ENCODE results near the gene TMEM147.

Gene TMEM147

GRCh38 chr19:35542209-35542608, 3.2 kb upstream of the TMEM147 start:
- ChIA-PET CTCF (interaction anchor here (0.6 to 1.1 kb wide), 2 partner anchors 82 to 277 kb away, joined by 3 to 4 read pairs; no protein-coding TSS in a partner anchor), POLR2A (interaction anchor here (1.0 kb wide), 1 partner anchor 16 kb away, joined by 3 read pairs; no protein-coding TSS in a partner anchor)
- peaks cover 47 to 48% of the 10 kb centered on the region in 2 experiments for H3K36me3 ChIP-seq (ENCODE audit: control insufficient read depth in 2 of 2, insufficient read depth in 1 of 2, low read length in 2 of 2)
- no peak overlapping the region for H3K4me3 ChIP-seq (ENCODE audit: low read depth, low read length)
- H3K9me3 ChIP-seq (ENCODE audit: control insufficient read depth, insufficient read depth, low read depth, low read length): no peaks in the 10 kb centered on the region
- no peak for TF ChIP-seq KLF7 (tag by site-specific recombination; IDR thresholded peaks at IDR 0.05; ENCODE audit: borderline replicate concordance)
- no peak for TF ChIP-seq SCRT1 (tag by site-specific recombination; IDR thresholded peaks at IDR 0.05; ENCODE audit: borderline replicate concordance)
- no peak for TF ChIP-seq ZNF112 (tag by site-specific recombination; IDR thresholded peaks at IDR 0.05)
- TF ChIP-seq ZNF639 (tag by site-specific recombination; IDR thresholded peaks at IDR 0.05): no peak
- no peak overlapping the region for H3K27ac ChIP-seq (ENCODE audit: extremely low read depth, low read depth, low read length)
- peaks cover 16% of the 10 kb centered on the region for H3K4me1 ChIP-seq (ENCODE audit: control insufficient read depth, insufficient read depth, low read length)

- Histone ChIP-seq H3K4me3 (ENCODE audit: low read depth, low read length) (no peak overlapping the region), H3K27ac (ENCODE audit: extremely low read depth, low read depth, low read length) (peak overlapping the region; percentile 94)
- POLR2A ChIA-PET: interaction anchor here (1.0 to 2.6 kb wide), 4 partner anchors 8 to 596 kb away, joined by 3 to 14 read pairs (median 5); partner anchors contain the start of gene CAPNS1
Observed at GRCh38 chr19:35543280-35544109, 1.9 kb upstream of the TMEM147 start.

DNA sequence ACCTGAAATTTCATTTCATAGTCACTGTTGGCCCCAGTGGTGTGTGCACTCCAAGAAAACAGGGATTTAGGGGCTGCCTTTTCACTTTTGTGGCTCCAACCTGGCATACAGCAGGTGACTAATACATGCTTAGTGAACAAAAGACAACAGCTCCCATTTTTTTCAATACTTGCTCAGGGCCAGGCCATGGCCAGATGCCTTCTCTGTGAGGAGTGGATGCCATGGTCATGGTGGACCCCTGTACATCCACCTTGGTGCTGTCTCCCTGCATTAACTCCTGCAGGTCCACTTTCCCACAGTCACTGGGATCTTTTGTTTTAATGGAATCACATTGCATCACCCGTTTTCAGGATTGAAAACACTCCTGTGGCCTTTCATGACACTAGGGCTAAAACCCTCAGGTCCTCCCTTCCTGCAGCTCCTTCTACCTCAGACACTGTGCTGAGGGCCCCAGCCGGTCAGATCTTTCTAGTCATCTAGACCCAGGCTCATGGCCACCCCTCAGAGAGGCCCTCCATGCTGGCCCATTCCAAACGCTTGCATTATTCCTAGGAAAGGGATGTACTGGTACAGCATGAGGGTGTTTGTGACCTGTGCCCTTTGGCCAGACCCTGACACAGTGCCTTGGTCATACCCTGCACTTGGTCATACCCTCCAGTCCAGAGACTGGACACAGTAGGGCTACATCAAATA, 1.2 kb upstream of the TMEM147 start:
- Histone ChIP-seq H3K4me3 (ENCODE audit: low read depth, low read length) (peak overlapping the region; percentile 62), H3K9me3 (ENCODE audit: control insufficient read depth, insufficient read depth, low read depth, low read length) (no peaks in the 10 kb centered on the region), H3K27ac (ENCODE audit: extremely low read depth, low read depth, low read length) (peak overlapping the region; percentile 94), H3K36me3 (ENCODE audit: control insufficient read depth in 2 of 2, insufficient read depth in 1 of 2, low read length in 2 of 2) (peaks cover 48 to 64% of the 10 kb centered on the region in 2 experiments), H3K4me1 (ENCODE audit: control insufficient read depth, insufficient read depth, low read length) (peaks cover 16% of the 10 kb centered on the region)
- ChIA-PET CTCF (interaction anchor here (0.6 to 2.5 kb wide), 9 partner anchors 12 to 192 kb away, joined by 3 to 17 read pairs (median 5); no protein-coding TSS in a partner anchor), POLR2A (interaction anchor here (1.0 to 2.6 kb wide), 6 partner anchors 9 to 596 kb away, joined by 3 to 14 read pairs (median 4); partner anchors contain the start of genes CAPNS1 and COX6B1)
- TF ChIP-seq ZNF792 (tag by site-specific recombination; IDR thresholded peaks at IDR 0.05) (peak; percentile 76; the same call in 1 of the 2 replicates), ZNF830 (tag by site-specific recombination; IDR thresholded peaks at IDR 0.05; ENCODE audit: low read depth) (no peak), ZNF202 (tag by site-specific recombination; IDR thresholded peaks at IDR 0.05; ENCODE audit: borderline replicate concordance) (no peak), MEIS1 (CRISPR knock-in tag; IDR thresholded peaks at IDR 0.05; ENCODE audit: borderline replicate concordance) (no peak), SETDB1 (IDR thresholded peaks at IDR 0.05; ENCODE audit: insufficient read length, low read length) (no peak), ZSCAN30 (tag by site-specific recombination; IDR thresholded peaks at IDR 0.05) (peak; percentile 20; the same call in 1 of the 2 replicates), ZNF133 (tag by site-specific recombination; IDR thresholded peaks at IDR 0.05) (no peak), ZNF48 (tag by site-specific recombination; IDR thresholded peaks at IDR 0.05) (no peak), ZBTB21 (tag by site-specific recombination; IDR thresholded peaks at IDR 0.05) (no peak), BCL11B (tag by site-specific recombination; IDR thresholded peaks at IDR 0.05; ENCODE audit: low read depth) (peak; percentile 11; the same call in 1 of the 2 replicates), ZNF791 (tag by site-specific recombination; IDR thresholded peaks at IDR 0.05) (no peak)
- TF ChIP-seq, protein P1, sequence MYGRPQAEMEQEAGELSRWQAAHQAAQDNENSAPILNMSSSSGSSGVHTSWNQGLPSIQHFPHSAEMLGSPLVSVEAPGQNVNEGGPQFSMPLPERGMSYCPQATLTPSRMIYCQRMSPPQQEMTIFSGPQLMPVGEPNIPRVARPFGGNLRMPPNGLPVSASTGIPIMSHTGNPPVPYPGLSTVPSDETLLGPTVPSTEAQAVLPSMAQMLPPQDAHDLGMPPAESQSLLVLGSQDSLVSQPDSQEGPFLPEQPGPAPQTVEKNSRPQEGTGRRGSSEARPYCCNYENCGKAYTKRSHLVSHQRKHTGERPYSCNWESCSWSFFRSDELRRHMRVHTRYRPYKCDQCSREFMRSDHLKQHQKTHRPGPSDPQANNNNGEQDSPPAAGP (tag by site-specific recombination; IDR thresholded peaks at IDR 0.05): no peak

More at GRCh38 chr19:35543280-35544109, 1.9 kb upstream of the TMEM147 start:
- H3K36me3 ChIP-seq (ENCODE audit: control insufficient read depth in 2 of 2, insufficient read depth in 1 of 2, low read length in 2 of 2): peaks cover 48 to 60% of the 10 kb centered on the region in 2 experiments
- peaks cover 16% of the 10 kb centered on the region for H3K4me1 ChIP-seq (ENCODE audit: control insufficient read depth, insufficient read depth, low read length)
- no peaks in the 10 kb centered on the region for H3K9me3 ChIP-seq (ENCODE audit: control insufficient read depth, insufficient read depth, low read depth, low read length)
- CTCF ChIA-PET: interaction anchor here (0.6 to 2.5 kb wide), 7 partner anchors 12 to 191 kb away, joined by 3 to 17 read pairs (median 5); no protein-coding TSS in a partner anchor
- TF ChIP-seq ZNF580 (tag by site-specific recombination; IDR thresholded peaks at IDR 0.05): 0 out of 2 replicates have a peak, but pooled peaks have one; percentile 13
- no peak for TF ChIP-seq ZNF621 (tag by site-specific recombination; IDR thresholded peaks at IDR 0.05)
- no peak for TF ChIP-seq ZNF398 (tag by site-specific recombination; IDR thresholded peaks at IDR 0.05)
- peak; percentile 99 for TF ChIP-seq ZNF623 (tag by site-specific recombination; IDR thresholded peaks at IDR 0.05)
- TF ChIP-seq ZNF24 (tag by site-specific recombination; IDR thresholded peaks at IDR 0.05): no peak
- TF ChIP-seq RBAK (tag by site-specific recombination; IDR thresholded peaks at IDR 0.05): no peak
- no peak for TF ChIP-seq PRDM1 (tag by site-specific recombination; IDR thresholded peaks at IDR 0.05)
- TF ChIP-seq ZNF341 (tag by site-specific recombination; IDR thresholded peaks at IDR 0.05; ENCODE audit: low read depth): no peak
- no peak for TF ChIP-seq ZXDB (tag by site-specific recombination; IDR thresholded peaks at IDR 0.05)
- no peak for TF ChIP-seq ZNF785 (tag by site-specific recombination; IDR thresholded peaks at IDR 0.05)

All from HEK293 (cell line).